ENCODE measurements around the gene EPHA10. TPM values are rescaled to one million over a fixed set of nuclear protein-coding genes. Genes with fewer than 3 reads are reported as not detected.

Gene EPHA10
- total RNA-seq, 1 donor from 2014 or later, result 0.97 TPM

DNA sequence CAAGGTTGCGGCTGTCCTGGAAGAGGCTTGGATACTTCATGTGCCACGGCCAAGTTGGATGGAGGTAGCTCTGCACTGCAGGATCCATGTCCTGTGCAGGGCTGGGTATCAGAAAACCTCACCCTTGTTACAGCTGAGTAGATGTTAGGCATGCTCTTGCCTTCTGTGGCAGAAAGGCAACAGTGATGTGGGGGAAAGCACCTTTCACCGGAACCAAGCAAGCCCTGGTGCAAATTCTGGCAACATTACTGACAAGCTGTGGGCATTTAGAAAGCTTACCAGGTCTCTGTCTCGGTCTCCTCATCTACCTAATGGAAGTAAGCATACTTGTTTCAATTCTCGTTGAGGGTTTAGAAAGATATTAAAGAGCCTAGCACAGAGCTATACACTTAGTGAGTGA, 87.1 kb downstream of the EPHA10 start:
- no peak overlapping the region for H3K27ac Mint-ChIP-seq
- H3K27me3 Mint-ChIP-seq, result peaks cover 28% of the 10 kb centered on the region
- H3K4me1 Mint-ChIP-seq (ENCODE audit: unreplicated experiment), result no peaks in the 10 kb centered on the region
- no peak for DNase-seq (ENCODE audit: extremely low spot score, unreplicated experiment)
- H3K36me3 Mint-ChIP-seq, result no peaks in the 10 kb centered on the region
- TF ChIP-seq, protein P1, sequence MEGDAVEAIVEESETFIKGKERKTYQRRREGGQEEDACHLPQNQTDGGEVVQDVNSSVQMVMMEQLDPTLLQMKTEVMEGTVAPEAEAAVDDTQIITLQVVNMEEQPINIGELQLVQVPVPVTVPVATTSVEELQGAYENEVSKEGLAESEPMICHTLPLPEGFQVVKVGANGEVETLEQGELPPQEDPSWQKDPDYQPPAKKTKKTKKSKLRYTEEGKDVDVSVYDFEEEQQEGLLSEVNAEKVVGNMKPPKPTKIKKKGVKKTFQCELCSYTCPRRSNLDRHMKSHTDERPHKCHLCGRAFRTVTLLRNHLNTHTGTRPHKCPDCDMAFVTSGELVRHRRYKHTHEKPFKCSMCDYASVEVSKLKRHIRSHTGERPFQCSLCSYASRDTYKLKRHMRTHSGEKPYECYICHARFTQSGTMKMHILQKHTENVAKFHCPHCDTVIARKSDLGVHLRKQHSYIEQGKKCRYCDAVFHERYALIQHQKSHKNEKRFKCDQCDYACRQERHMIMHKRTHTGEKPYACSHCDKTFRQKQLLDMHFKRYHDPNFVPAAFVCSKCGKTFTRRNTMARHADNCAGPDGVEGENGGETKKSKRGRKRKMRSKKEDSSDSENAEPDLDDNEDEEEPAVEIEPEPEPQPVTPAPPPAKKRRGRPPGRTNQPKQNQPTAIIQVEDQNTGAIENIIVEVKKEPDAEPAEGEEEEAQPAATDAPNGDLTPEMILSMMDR (conservative IDR thresholded peaks at IDR 0.05), result no peak
- H3K4me3 Mint-ChIP-seq, result no peak overlapping the region
- no peaks in the 10 kb centered on the region for H3K9me3 Mint-ChIP-seq

DNA sequence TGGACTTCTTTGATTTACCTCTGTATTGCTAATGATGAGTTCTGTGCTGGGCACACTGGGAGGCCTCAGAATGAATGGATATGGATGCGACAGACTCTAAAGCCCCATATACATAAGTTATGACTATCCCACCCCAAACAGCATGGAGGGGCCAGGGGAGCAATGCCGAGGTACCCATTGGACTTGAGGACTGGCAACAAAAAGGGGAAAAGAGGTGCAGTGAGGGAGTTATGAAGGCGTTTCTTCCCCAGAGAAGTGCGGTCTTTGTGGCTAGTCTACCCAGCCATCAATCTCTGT, 87.8 kb downstream of the EPHA10 start:
- DNase-seq (ENCODE audit: extremely low spot score, unreplicated experiment), result no peak
- Mint-ChIP-seq H3K36me3 (no peaks in the 10 kb centered on the region), H3K9me3 (no peaks in the 10 kb centered on the region), H3K4me1 (ENCODE audit: unreplicated experiment) (no peaks in the 10 kb centered on the region), H3K4me3 (no peak overlapping the region), H3K27ac (no peak overlapping the region), H3K27me3 (peaks cover 36% of the 10 kb centered on the region)
- TF ChIP-seq, protein P1 (conservative IDR thresholded peaks at IDR 0.05), result no peak

DNA sequence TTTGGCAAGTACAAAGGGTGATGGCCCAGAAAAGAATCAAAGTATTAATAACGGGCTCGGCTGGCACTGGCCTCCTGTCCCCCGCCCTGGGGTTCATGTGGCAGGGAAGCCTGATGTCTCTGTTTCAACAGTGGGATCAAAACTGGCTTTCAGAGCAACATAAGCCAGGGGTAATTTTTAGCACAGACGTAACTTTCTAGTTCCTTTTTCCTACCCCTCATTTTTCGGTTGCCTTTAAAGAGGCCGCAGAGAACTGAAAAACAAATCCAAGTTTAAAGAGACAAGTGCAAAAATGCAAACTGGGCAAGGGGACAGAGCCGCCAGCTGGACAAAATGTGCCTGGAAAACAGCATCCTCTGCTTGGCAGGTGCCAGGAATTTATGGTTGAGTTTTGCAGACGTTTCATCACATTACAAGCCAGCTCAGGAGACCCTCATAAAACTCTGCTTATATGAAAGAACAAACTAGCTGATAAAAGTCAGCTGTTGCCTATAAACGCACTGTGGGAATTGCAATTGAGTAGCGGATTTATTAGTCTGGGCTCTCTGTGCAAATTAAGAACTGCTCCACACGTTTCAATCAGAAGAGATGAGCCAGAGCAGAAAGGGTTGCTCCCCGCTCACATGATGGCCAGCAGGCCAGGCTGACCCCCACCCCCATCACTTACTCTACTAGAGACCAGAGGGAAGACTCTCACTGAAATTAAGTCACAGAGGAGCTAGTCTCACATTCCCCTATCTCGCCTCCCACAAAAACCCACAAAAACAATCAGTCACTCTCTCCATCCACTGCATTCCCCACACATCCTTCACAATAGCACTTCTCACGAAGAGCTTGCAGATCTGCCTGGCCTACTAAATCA, 88.4 kb downstream of the EPHA10 start:
- H3K36me3 Mint-ChIP-seq, result no peaks in the 10 kb centered on the region
- peaks cover 40% of the 10 kb centered on the region for H3K27me3 Mint-ChIP-seq
- TF ChIP-seq, protein P1 (conservative IDR thresholded peaks at IDR 0.05), result no peak
- H3K9me3 Mint-ChIP-seq, result no peaks in the 10 kb centered on the region
- no peak for DNase-seq (ENCODE audit: extremely low spot score, unreplicated experiment)
- no peaks in the 10 kb centered on the region for H3K4me1 Mint-ChIP-seq (ENCODE audit: unreplicated experiment)
- H3K4me3 Mint-ChIP-seq, result no peak overlapping the region
- no peak overlapping the region for H3K27ac Mint-ChIP-seq

DNA sequence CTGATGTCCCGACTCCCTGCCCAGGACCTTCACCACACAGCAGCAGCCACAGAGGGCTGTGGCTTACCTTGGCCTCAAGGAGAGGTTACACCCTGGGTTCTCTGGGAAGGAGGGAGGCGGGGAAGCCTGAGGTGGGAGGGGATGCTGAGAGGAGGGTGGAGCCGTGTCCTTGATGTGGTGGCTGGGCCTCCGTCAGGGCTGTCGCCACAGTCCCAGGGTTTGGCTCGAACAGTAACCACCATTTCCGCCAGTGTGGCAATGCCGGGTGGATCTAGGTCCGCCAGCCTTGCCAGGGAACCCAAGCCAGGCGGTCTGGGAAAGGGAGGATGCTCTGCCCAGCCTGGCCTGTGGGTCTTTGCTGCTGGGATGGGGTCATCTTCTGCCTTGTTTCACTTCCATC, 91.0 kb downstream of the EPHA10 start:
- Mint-ChIP-seq H3K36me3 (no peaks in the 10 kb centered on the region), H3K4me1 (ENCODE audit: unreplicated experiment) (no peaks in the 10 kb centered on the region), H3K27me3 (peaks cover 45% of the 10 kb centered on the region), H3K9me3 (no peaks in the 10 kb centered on the region), H3K27ac (no peak overlapping the region), H3K4me3 (no peak overlapping the region)
- DNase-seq (ENCODE audit: extremely low spot score, unreplicated experiment), result no peak
- TF ChIP-seq, protein P1 (conservative IDR thresholded peaks at IDR 0.05), result no peak

DNA sequence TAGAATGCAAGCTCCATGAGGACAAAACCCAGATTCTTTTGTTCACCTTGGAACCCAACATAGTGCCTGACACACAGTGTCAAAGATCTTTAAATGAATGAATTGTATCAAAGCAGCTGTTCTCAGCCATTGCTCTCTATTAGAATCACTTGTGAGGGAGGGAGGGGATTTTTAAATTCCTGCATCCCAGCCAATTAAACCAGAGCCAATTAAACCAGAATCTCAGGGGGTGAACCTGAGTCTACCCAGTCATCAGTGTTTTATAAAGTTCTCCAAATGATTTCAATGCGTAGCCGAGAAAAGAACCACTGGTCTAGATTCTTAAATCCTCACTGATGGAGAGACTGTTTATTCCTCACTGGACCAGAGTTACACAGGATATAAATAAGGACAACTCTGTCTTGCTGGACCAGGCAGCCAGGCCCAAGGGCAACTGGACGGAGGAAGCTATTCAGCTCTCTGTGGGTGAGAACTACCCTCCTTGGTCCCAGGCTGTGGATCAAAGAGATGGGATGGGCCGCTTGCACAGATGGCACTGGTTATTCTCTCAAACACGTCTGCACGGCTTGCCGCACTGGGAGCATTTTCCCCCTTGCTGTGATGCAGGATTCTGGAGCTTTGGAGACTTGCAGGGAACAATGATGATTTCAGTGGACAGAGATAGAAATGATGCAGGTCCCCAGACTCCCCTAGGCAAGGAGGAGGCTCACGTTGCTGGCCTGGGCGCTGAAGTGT, 92.6 kb downstream of the EPHA10 start:
- Mint-ChIP-seq H3K4me3 (no peak overlapping the region), H3K27me3 (peaks cover 38% of the 10 kb centered on the region), H3K4me1 (ENCODE audit: unreplicated experiment) (no peaks in the 10 kb centered on the region), H3K27ac (no peak overlapping the region), H3K36me3 (no peaks in the 10 kb centered on the region), H3K9me3 (no peaks in the 10 kb centered on the region)
- no peak for DNase-seq (ENCODE audit: extremely low spot score, unreplicated experiment)
- TF ChIP-seq, protein P1 (conservative IDR thresholded peaks at IDR 0.05), result no peak
